IMR-90 (cell line): ENCODE results near the gene DPP6.

Source experiments
- CHD1 ChIP-seq: IDR thresholded peaks from 2 replicates; pipeline ENCODE4 v1.6.1; 2012; ENCODE audit warnings: low read depth, low read length, improper control_type of control experiment
- FOS ChIP-seq: fragments of 150-350 bp; IDR thresholded peaks from 2 replicates; pipeline ENCODE4 v1.6.1; 2016; ENCODE audit warnings: low read depth, low read length
- MAFK ChIP-seq: IDR thresholded peaks from 2 replicates; pipeline ENCODE4 v1.6.1; 2012; ENCODE audit warnings: low read depth, low read length, improper control_type of control experiment
- MAZ ChIP-seq: IDR thresholded peaks from 2 replicates; pipeline ENCODE4 v1.6.1; 2012; ENCODE audit warnings: low read depth, mild to moderate bottlenecking, low read length, improper control_type of control experiment, moderate library complexity, borderline replicate concordance
- MXI1 ChIP-seq: IDR thresholded peaks from 2 replicates; pipeline ENCODE4 v1.6.1; 2012; ENCODE audit warnings: low read depth, mild to moderate bottlenecking, low read length, moderate library complexity, borderline replicate concordance
- POLR2A ChIP-seq: IDR thresholded peaks from 2 replicates; pipeline ENCODE4 v1.6.1; 2012; ENCODE audit warnings: mild to moderate bottlenecking, low read depth, low read length
- RAD21 ChIP-seq: IDR thresholded peaks from 2 replicates; pipeline ENCODE4 v1.6.1; 2012; ENCODE audit warnings: low read length, improper control_type of control experiment
- SMC3 ChIP-seq: fragments of 150-350 bp; IDR thresholded peaks from 2 replicates; pipeline ENCODE4 v1.6.1; 2016; ENCODE audit warnings: low read depth, mild to moderate bottlenecking, antibody characterized with exemption, low read length, moderate library complexity
- USF2 ChIP-seq: fragments of 150-350 bp; IDR thresholded peaks from 2 replicates; pipeline ENCODE4 v1.6.1; 2017; ENCODE audit warnings: mild to moderate bottlenecking, antibody characterized with exemption, low read length, low read depth
- TF ChIP-seq, protein P1 (sequence below): conservative IDR thresholded peaks from 2 replicates; pipeline ENCODE4 v1.5.1; 2012; ENCODE audit warnings: mild to moderate bottlenecking, low read depth, low read length, improper control_type of control experiment

DNA sequence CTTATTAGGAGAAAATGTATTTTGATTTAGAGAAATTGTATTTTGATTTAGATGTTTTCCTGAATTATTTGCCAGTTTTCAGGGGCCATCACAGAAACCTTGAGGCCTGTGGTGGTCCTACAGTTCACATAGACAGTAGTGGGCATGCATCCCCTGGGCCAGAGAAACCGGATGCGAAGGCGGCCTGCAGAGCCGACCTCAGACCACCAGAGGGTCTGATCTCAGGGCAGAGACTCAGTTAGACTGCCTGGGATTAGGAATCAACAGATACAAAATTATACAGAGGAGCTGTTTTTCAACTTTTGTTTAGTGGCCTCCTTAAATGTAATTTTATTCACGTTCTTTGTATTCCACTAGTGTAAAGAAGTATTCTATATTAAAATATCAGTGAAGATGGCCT, 792.3 kb downstream of the DPP6 start:
- TF ChIP-seq, protein P1, sequence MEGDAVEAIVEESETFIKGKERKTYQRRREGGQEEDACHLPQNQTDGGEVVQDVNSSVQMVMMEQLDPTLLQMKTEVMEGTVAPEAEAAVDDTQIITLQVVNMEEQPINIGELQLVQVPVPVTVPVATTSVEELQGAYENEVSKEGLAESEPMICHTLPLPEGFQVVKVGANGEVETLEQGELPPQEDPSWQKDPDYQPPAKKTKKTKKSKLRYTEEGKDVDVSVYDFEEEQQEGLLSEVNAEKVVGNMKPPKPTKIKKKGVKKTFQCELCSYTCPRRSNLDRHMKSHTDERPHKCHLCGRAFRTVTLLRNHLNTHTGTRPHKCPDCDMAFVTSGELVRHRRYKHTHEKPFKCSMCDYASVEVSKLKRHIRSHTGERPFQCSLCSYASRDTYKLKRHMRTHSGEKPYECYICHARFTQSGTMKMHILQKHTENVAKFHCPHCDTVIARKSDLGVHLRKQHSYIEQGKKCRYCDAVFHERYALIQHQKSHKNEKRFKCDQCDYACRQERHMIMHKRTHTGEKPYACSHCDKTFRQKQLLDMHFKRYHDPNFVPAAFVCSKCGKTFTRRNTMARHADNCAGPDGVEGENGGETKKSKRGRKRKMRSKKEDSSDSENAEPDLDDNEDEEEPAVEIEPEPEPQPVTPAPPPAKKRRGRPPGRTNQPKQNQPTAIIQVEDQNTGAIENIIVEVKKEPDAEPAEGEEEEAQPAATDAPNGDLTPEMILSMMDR = no peak
- TF ChIP-seq USF2 (no peak), POLR2A (no peak), MXI1 (no peak), FOS (no peak), CHD1 (no peak), MAFK (no peak), RAD21 (no peak), SMC3 (no peak), MAZ (no peak)
